ENCODE results near the gene BPI.
"Not testable (repeated sequence)": the region's sequence is repeated elsewhere in the genome, so short reads cannot be mapped to it uniquely, and the experiment has no call there.

BPI gene

GRCh38 chr20:38373231-38373867 lies 69.4 kb downstream of the BPI start:
- Histone ChIP-seq H3K27ac (ENCODE audit: insufficient read depth in 1 of 2, low read depth in 1 of 2, low read length in 2 of 2, poor library complexity in 1 of 2, severe bottlenecking in 2 of 2) (no peak overlapping the region), H3K4me1 (ENCODE audit: control extremely low read depth in 1 of 4, control insufficient read depth in 4 of 4, insufficient read depth in 4 of 4, low read length in 3 of 4) (no peaks in the 10 kb centered on the region), H3K36me3 (ENCODE audit: control insufficient read depth in 4 of 4, insufficient read depth in 4 of 4, low read length in 3 of 4) (no peaks in the 10 kb centered on the region), H3K27me3 (replicated peaks in 2 of 5; ENCODE audit: control insufficient read depth in 4 of 5, insufficient read depth in 5 of 5, low read length in 4 of 5) (peaks cover 0 to 8% (median 0%) of the 10 kb centered on the region in 5 experiments), H3K4me3 (ENCODE audit: control insufficient read depth in 1 of 7, extremely low read depth in 1 of 7, insufficient read depth in 4 of 7, low read depth in 2 of 7, low read length in 6 of 7) (no peak overlapping the region), H3K9me3 (ENCODE audit: control extremely low read depth in 1 of 5, control insufficient read depth in 4 of 5, insufficient read depth in 2 of 5, low read depth in 1 of 5, low read length in 4 of 5) (no peaks in the 10 kb centered on the region)
- CTCF ChIA-PET = interaction anchor here (1.3 kb wide), 1 partner anchor 34 kb away, joined by 3 read pairs; no protein-coding TSS in a partner anchor
- DNase-seq = peak in 2 of 3 donors; percentile 10 to 32
- 56% methylated on average over 6 of the region's 7 CpGs for WGBS (ENCODE audit: insufficient coverage)
- POLR2A ChIA-PET = no interaction called here

DNA sequence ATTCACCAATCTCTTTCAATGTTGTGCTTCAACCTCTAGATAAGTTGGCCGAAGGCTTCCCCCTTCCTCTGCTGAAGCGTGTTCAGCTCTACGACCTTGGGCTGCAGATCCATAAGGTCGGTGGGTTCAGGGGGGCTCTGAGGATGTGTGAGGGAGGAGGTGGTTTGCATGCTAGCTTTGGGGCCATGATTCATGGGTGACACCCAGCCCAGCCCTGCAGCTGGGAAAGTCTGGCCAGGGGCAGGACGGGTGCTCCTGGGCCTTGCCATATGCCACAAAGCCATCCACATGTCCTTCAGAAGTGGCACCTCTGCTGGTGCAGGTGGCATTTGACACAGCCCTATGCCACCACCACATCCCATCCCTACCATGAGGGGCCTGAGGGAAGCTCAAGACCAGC lies 69.9 kb downstream of the BPI start:
- H3K9me3 ChIP-seq (ENCODE audit: control extremely low read depth in 1 of 5, control insufficient read depth in 4 of 5, insufficient read depth in 2 of 5, low read depth in 1 of 5, low read length in 4 of 5) = no peaks in the 10 kb centered on the region
- no peak overlapping the region for H3K27ac ChIP-seq (ENCODE audit: insufficient read depth in 1 of 2, low read depth in 1 of 2, low read length in 2 of 2, poor library complexity in 1 of 2, severe bottlenecking in 2 of 2)
- no peaks in the 10 kb centered on the region for H3K4me1 ChIP-seq (ENCODE audit: control extremely low read depth in 1 of 4, control insufficient read depth in 4 of 4, insufficient read depth in 4 of 4, low read length in 3 of 4)
- H3K4me3 ChIP-seq (ENCODE audit: control insufficient read depth in 1 of 7, extremely low read depth in 1 of 7, insufficient read depth in 4 of 7, low read depth in 2 of 7, low read length in 6 of 7) = no peak overlapping the region
- peaks cover 0 to 8% (median 0%) of the 10 kb centered on the region in 5 experiments for H3K27me3 ChIP-seq (replicated peaks in 2 of 5; ENCODE audit: control insufficient read depth in 4 of 5, insufficient read depth in 5 of 5, low read length in 4 of 5)
- no peak for DNase-seq
- ChIA-PET CTCF (no interaction called here), POLR2A (no interaction called here)
- 83% methylated on average over 1 of the region's 5 CpGs for WGBS (ENCODE audit: insufficient coverage)
- H3K36me3 ChIP-seq (ENCODE audit: control insufficient read depth in 4 of 4, insufficient read depth in 4 of 4, low read length in 3 of 4) = no peaks in the 10 kb centered on the region

DNA sequence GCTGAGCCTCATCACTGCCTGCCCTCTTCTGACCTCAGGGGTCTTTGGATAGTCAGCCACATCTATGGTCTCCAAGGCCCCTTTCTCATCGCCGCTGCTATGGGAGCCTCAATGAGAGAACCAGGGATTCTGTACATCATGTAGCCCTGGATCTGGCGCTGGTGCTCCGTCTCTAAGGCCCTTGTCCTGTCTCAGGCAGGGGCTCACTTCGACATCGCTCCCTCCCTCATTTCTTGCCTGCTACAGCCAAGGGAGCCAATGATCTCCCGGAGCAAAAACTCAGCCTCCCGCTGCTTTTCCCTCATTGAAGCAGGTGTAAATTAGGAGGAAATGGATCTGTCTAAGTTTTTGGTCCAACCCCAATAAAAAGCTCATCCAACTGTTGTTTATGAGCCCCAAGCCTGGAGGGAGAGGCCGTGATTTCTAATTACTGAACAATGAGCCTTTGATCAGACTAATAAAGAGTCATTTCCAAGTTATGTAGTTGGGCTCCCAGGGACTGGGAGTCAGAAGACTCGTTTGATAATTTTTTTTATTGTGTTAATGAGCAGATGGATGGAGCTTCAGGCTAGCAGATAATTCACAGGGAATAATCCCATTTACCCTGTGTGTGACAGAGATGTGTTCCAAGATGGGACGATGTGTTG lies 73.2 kb downstream of the BPI start:
- Histone ChIP-seq H3K9me3 (ENCODE audit: control extremely low read depth in 1 of 5, control insufficient read depth in 4 of 5, insufficient read depth in 2 of 5, low read depth in 1 of 5, low read length in 4 of 5) (no peaks in the 10 kb centered on the region), H3K4me1 (ENCODE audit: control extremely low read depth in 1 of 4, control insufficient read depth in 4 of 4, insufficient read depth in 4 of 4, low read length in 3 of 4) (no peaks in the 10 kb centered on the region), H3K27ac (ENCODE audit: insufficient read depth in 1 of 2, low read depth in 1 of 2, low read length in 2 of 2, poor library complexity in 1 of 2, severe bottlenecking in 2 of 2) (no peak overlapping the region), H3K4me3 (ENCODE audit: control insufficient read depth in 1 of 7, extremely low read depth in 1 of 7, insufficient read depth in 4 of 7, low read depth in 2 of 7, low read length in 6 of 7) (no peak overlapping the region), H3K27me3 (replicated peaks in 2 of 5; ENCODE audit: control insufficient read depth in 4 of 5, insufficient read depth in 5 of 5, low read length in 4 of 5) (peaks cover 0 to 5% (median 0%) of the 10 kb centered on the region in 5 experiments), H3K36me3 (ENCODE audit: control insufficient read depth in 4 of 4, insufficient read depth in 4 of 4, low read length in 3 of 4) (no peaks in the 10 kb centered on the region)
- no peak for DNase-seq
- WGBS (ENCODE audit: insufficient coverage) = 88% methylated on average over 7 of the region's 11 CpGs
- CTCF ChIA-PET = no interaction called here
- POLR2A ChIA-PET = no interaction called here

- H3K36me3 ChIP-seq (ENCODE audit: control insufficient read depth in 4 of 4, insufficient read depth in 4 of 4, low read length in 3 of 4); DNase-seq; CTCF ChIA-PET; H3K27ac ChIP-seq (ENCODE audit: insufficient read depth in 1 of 2, low read depth in 1 of 2, low read length in 2 of 2, poor library complexity in 1 of 2, severe bottlenecking in 2 of 2); H3K4me3 ChIP-seq (ENCODE audit: control insufficient read depth in 1 of 7, extremely low read depth in 1 of 7, insufficient read depth in 4 of 7, low read depth in 2 of 7, low read length in 6 of 7); H3K27me3 ChIP-seq (replicated peaks in 2 of 5; ENCODE audit: control insufficient read depth in 4 of 5, insufficient read depth in 5 of 5, low read length in 4 of 5); H3K9me3 ChIP-seq (ENCODE audit: control extremely low read depth in 1 of 5, control insufficient read depth in 4 of 5, insufficient read depth in 2 of 5, low read depth in 1 of 5, low read length in 4 of 5); POLR2A ChIA-PET; H3K4me1 ChIP-seq (ENCODE audit: control extremely low read depth in 1 of 4, control insufficient read depth in 4 of 4, insufficient read depth in 4 of 4, low read length in 3 of 4): not testable (repeated sequence)
- no CpG with 5 or more reads among the region's 5 CpGs for WGBS (ENCODE audit: insufficient coverage)
These were observed 73.9 kb downstream of the BPI start for GRCh38 chr20:38377838-38378237.

DNA sequence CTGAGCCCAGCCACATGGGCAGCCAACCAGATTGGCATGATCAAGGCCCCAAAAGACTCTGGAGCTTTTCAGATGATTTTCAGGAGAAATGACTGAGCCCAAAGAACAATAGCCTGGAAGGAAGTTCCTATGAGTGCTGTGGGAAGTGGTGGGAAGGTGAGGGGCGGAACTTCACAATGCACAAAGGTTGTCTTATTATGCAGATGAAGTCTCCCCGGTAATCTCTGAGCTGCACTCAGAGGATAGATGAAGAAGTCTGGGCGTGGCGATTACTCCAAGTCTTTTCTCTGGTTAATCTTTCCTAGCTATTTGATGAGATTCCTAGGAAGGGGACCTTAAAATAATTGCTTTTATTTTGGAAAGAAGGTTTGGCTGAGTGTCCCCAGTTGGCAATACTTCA lies 79.2 kb downstream of the BPI start:
- Histone ChIP-seq H3K4me1 (ENCODE audit: control extremely low read depth in 1 of 4, control insufficient read depth in 4 of 4, insufficient read depth in 4 of 4, low read length in 3 of 4) (no peaks in the 10 kb centered on the region), H3K36me3 (ENCODE audit: control insufficient read depth in 4 of 4, insufficient read depth in 4 of 4, low read length in 3 of 4) (no peaks in the 10 kb centered on the region), H3K4me3 (ENCODE audit: control insufficient read depth in 1 of 7, extremely low read depth in 1 of 7, insufficient read depth in 4 of 7, low read depth in 2 of 7, low read length in 6 of 7) (no peak overlapping the region), H3K27ac (ENCODE audit: insufficient read depth in 1 of 2, low read depth in 1 of 2, low read length in 2 of 2, poor library complexity in 1 of 2, severe bottlenecking in 2 of 2) (no peak overlapping the region), H3K9me3 (ENCODE audit: control extremely low read depth in 1 of 5, control insufficient read depth in 4 of 5, insufficient read depth in 2 of 5, low read depth in 1 of 5, low read length in 4 of 5) (peaks cover 0 to 3% (median 0%) of the 10 kb centered on the region in 5 experiments), H3K27me3 (replicated peaks in 2 of 5; ENCODE audit: control insufficient read depth in 4 of 5, insufficient read depth in 5 of 5, low read length in 4 of 5) (peaks cover 0 to 2% (median 0%) of the 10 kb centered on the region in 5 experiments)
- WGBS (ENCODE audit: insufficient coverage) = 93% methylated on average over 4 of the region's 4 CpGs
- no peak for DNase-seq
- ChIA-PET CTCF (no interaction called here), POLR2A (no interaction called here)

GRCh38 chr20:38386004-38386403 lies 82.0 kb downstream of the BPI start:
- peaks cover 0 to 3% (median 0%) of the 10 kb centered on the region in 5 experiments for H3K9me3 ChIP-seq (ENCODE audit: control extremely low read depth in 1 of 5, control insufficient read depth in 4 of 5, insufficient read depth in 2 of 5, low read depth in 1 of 5, low read length in 4 of 5)
- H3K4me1 ChIP-seq (ENCODE audit: control extremely low read depth in 1 of 4, control insufficient read depth in 4 of 4, insufficient read depth in 4 of 4, low read length in 3 of 4) = no peaks in the 10 kb centered on the region
- H3K27me3 ChIP-seq (replicated peaks in 2 of 5; ENCODE audit: control insufficient read depth in 4 of 5, insufficient read depth in 5 of 5, low read length in 4 of 5) = peaks cover 0 to 2% (median 0%) of the 10 kb centered on the region in 5 experiments
- H3K4me3 ChIP-seq (ENCODE audit: control insufficient read depth in 1 of 7, extremely low read depth in 1 of 7, insufficient read depth in 4 of 7, low read depth in 2 of 7, low read length in 6 of 7) = no peak overlapping the region
- H3K27ac ChIP-seq (ENCODE audit: insufficient read depth in 1 of 2, low read depth in 1 of 2, low read length in 2 of 2, poor library complexity in 1 of 2, severe bottlenecking in 2 of 2) = no peak overlapping the region
- peak in 2 of 3 donors; percentile 41 to 54 for DNase-seq
- CTCF ChIA-PET = interaction anchor here (1.1 kb wide), 1 partner anchor 48 kb away, joined by 3 read pairs; no protein-coding TSS in a partner anchor
- 48% methylated on average over 8 of the region's 8 CpGs for WGBS (ENCODE audit: insufficient coverage)
- POLR2A ChIA-PET = no interaction called here
- H3K36me3 ChIP-seq (ENCODE audit: control insufficient read depth in 4 of 4, insufficient read depth in 4 of 4, low read length in 3 of 4) = no peaks in the 10 kb centered on the region

- Histone ChIP-seq H3K4me1 (ENCODE audit: control extremely low read depth in 1 of 4, control insufficient read depth in 4 of 4, insufficient read depth in 4 of 4, low read length in 3 of 4) (no peaks in the 10 kb centered on the region), H3K36me3 (ENCODE audit: control insufficient read depth in 4 of 4, insufficient read depth in 4 of 4, low read length in 3 of 4) (no peaks in the 10 kb centered on the region), H3K27ac (ENCODE audit: insufficient read depth in 1 of 2, low read depth in 1 of 2, low read length in 2 of 2, poor library complexity in 1 of 2, severe bottlenecking in 2 of 2) (no peak overlapping the region), H3K27me3 (replicated peaks in 2 of 5; ENCODE audit: control insufficient read depth in 4 of 5, insufficient read depth in 5 of 5, low read length in 4 of 5) (peaks cover 0 to 2% (median 0%) of the 10 kb centered on the region in 5 experiments), H3K9me3 (ENCODE audit: control extremely low read depth in 1 of 5, control insufficient read depth in 4 of 5, insufficient read depth in 2 of 5, low read depth in 1 of 5, low read length in 4 of 5) (peaks cover 0 to 3% (median 0%) of the 10 kb centered on the region in 5 experiments), H3K4me3 (ENCODE audit: control insufficient read depth in 1 of 7, extremely low read depth in 1 of 7, insufficient read depth in 4 of 7, low read depth in 2 of 7, low read length in 6 of 7) (no peak overlapping the region)
- WGBS (ENCODE audit: insufficient coverage) = 100% methylated on average over 1 of the region's 2 CpGs
- ChIA-PET POLR2A (no interaction called here), CTCF (interaction anchor here (1.5 kb wide), 1 partner anchor 22 kb away, joined by 4 read pairs; no protein-coding TSS in a partner anchor)
- DNase-seq = no peak
These were observed 82.9 kb downstream of the BPI start for GRCh38 chr20:38386851-38387250.
